GM12878 (cell line): ENCODE data around the gene CCL4L2. TPM values are rescaled to one million over a fixed set of nuclear protein-coding genes. Genes with fewer than 3 reads are reported as not detected.

Source experiments
- ATAC-seq: fragments of 200-7000 bp; cut with Tn5 transposase; 3 replicates; pipeline ENCODE4 v1.9.1; 2020; ENCODE audit warnings: mild to moderate bottlenecking, moderate library complexity
- BruUV-seq: library from RNA; stranded (reverse); fragments of 400-500 nt; replicated peaks from 2 replicates; lab custom pipeline; 2021; lab: Mats Ljungman, UMichigan
- CTCF ChIA-PET: fragments of 300-600 bp; sonication (Branson Sonifier 250); formaldehyde crosslinking; extraction: SDS; loops from one replicate; lab custom pipeline; 2021; ENCODE audit warnings: inconsistent platforms; lab: Yijun Ruan, JAX
- POLR2A ChIA-PET: fragments of 350-600 bp; formaldehyde crosslinking; extraction: SDS; loops from one replicate; lab custom pipeline; 2021; ENCODE audit warnings: inconsistent platforms; lab: Charles Lee
- RAD21 ChIA-PET: fragments of 300-600 bp; sonication (Branson Sonifier 250); formaldehyde crosslinking; loops from one replicate; lab custom pipeline; 2023; ENCODE audit warnings: antibody characterized with exemption; ENCODE audit not compliant: unreplicated experiment; lab: Charles Lee
- SMC1A ChIA-PET: fragments of 300-600 bp; sonication (Branson Sonifier 250); formaldehyde crosslinking; loops from one replicate; lab custom pipeline; 2023; ENCODE audit not compliant: unreplicated experiment, uncharacterized antibody; lab: Charles Lee
- DNase-seq: peaks from one replicate; pipeline ENCODE4 v3.0.0-alpha.2; 2011; ENCODE audit warnings: low read depth, low spot score
- FAIRE-seq: peaks from 3 replicates; lab custom pipeline; 2011; peaks lifted over from hg19 to GRCh38; lab: Jason Lieb, UNC
- H2AFZ ChIP-seq: 2 replicates; pipeline ENCODE4 v1.6.0; 2011; ENCODE audit warnings: low read depth, low read length, control low read depth; ENCODE audit not compliant: control insufficient read depth
- H3K27ac ChIP-seq: 2 replicates; pipeline ENCODE4 v1.5.1; 2011; ENCODE audit warnings: control low read depth; ENCODE audit not compliant: control insufficient read depth, insufficient read depth
- H3K27me3 ChIP-seq, 2 experiments: replicated peaks in 1 of 2; 2 replicates each; pipeline versions ENCODE4 v1.6.0 to v1.6.1; 2011; ENCODE audit warnings: low read length in 1 of 2; ENCODE audit not compliant: control insufficient read depth in 2 of 2, insufficient read depth in 2 of 2
- H3K36me3 ChIP-seq, 2 experiments: 2 replicates each; pipeline ENCODE4 v1.5.1; 2011; ENCODE audit warnings: low read length in 1 of 2; ENCODE audit not compliant: control insufficient read depth in 2 of 2, insufficient read depth in 2 of 2
- H3K4me1 ChIP-seq: 2 replicates; pipeline ENCODE4 v1.6.1; 2011; ENCODE audit warnings: mild to moderate bottlenecking, low read length, moderate library complexity, mixed read lengths; ENCODE audit not compliant: control insufficient read depth, insufficient read depth
- H3K4me2 ChIP-seq: 2 replicates; pipeline ENCODE4 v1.6.0; 2011; ENCODE audit warnings: control low read depth; ENCODE audit not compliant: control insufficient read depth, insufficient read depth
- H3K4me3 ChIP-seq: fragments of 200-600 bp; sonication (generic); 2 replicates; pipeline ENCODE4 v1.5.1; 2016
- H3K79me2 ChIP-seq: 2 replicates; pipeline ENCODE4 v1.6.0; 2011; ENCODE audit warnings: low read length; ENCODE audit not compliant: control insufficient read depth, insufficient read depth
- H3K9ac ChIP-seq: 2 replicates; pipeline ENCODE4 v1.8.0; 2011; ENCODE audit warnings: low read length, control low read depth, mixed read lengths; ENCODE audit not compliant: control insufficient read depth, insufficient read depth
- H3K9me3 ChIP-seq: replicated peaks from 3 replicates; pipeline ENCODE4 v1.5.1; 2011; ENCODE audit warnings: mild to moderate bottlenecking, low read length; ENCODE audit not compliant: control insufficient read depth, insufficient read depth
- H4K20me1 ChIP-seq: 2 replicates; pipeline ENCODE4 v1.6.0; 2011; ENCODE audit not compliant: control insufficient read depth, insufficient read depth
- ASH2L ChIP-seq: fragments of 300-600, 200-600 bp; sonication (generic); IDR thresholded peaks from 2 replicates; pipeline ENCODE4 v1.6.1; 2017; ENCODE audit warnings: low read depth, mild to moderate bottlenecking, borderline replicate concordance
- BHLHE40 ChIP-seq, 2 experiments: fragments of 450-650 bp in 1 of 2; IDR thresholded peaks; 2 replicates each; pipeline ENCODE4 v1.6.1; 2011 to 2017; ENCODE audit warnings: low read depth in 2 of 2, borderline replicate concordance in 1 of 2, improper control_type of control experiment in 1 of 2, low read length in 1 of 2, mild to moderate bottlenecking in 1 of 2
- BMI1 ChIP-seq: fragments of 450-650 bp; IDR thresholded peaks from 2 replicates; pipeline ENCODE4 v1.6.1; 2016; ENCODE audit warnings: mild to moderate bottlenecking, moderate library complexity, borderline replicate concordance
- CBX5 ChIP-seq: sonication (generic); IDR thresholded peaks from 2 replicates; pipeline ENCODE4 v1.6.1; 2016; ENCODE audit warnings: low read depth, moderate library complexity, mild to moderate bottlenecking, inconsistent platforms
- CREB1 ChIP-seq: IDR thresholded peaks from 2 replicates; pipeline ENCODE4 v1.6.1; 2012; ENCODE audit warnings: low read depth, mild to moderate bottlenecking, inconsistent platforms
- E2F8 ChIP-seq: fragments of 450-650 bp; IDR thresholded peaks from 2 replicates; pipeline ENCODE4 v1.6.1; 2018; ENCODE audit warnings: mild to moderate bottlenecking, low read depth, moderate library complexity; ENCODE audit not compliant: partially characterized antibody
- ETV6 ChIP-seq, 2 experiments: fragments of 450-650 bp in 1 of 2; IDR thresholded peaks in 1 of 2; conservative IDR thresholded peaks in 1 of 2; 2 replicates each; pipeline ENCODE4 v1.6.1; 2014; ENCODE audit warnings: antibody characterized with exemption in 1 of 2, borderline replicate concordance in 1 of 2, low read depth in 1 of 2, mild to moderate bottlenecking in 1 of 2, moderate library complexity in 1 of 2
- NFYA ChIP-seq: IDR thresholded peaks from 2 replicates; pipeline ENCODE4 v1.6.1; 2011; ENCODE audit warnings: low read depth, mild to moderate bottlenecking, low read length, improper control_type of control experiment, borderline replicate concordance
- NKRF ChIP-seq: fragments of 450-650 bp; conservative IDR thresholded peaks from 2 replicates; pipeline ENCODE4 v1.6.1; 2017; ENCODE audit warnings: mild to moderate bottlenecking, moderate library complexity
- NRF1 ChIP-seq: conservative IDR thresholded peaks from 2 replicates; pipeline ENCODE4 v1.6.1; 2011; ENCODE audit warnings: mild to moderate bottlenecking, low read depth, low read length, improper control_type of control experiment
- RBBP5 ChIP-seq: fragments of 200-600 bp; sonication (generic); conservative IDR thresholded peaks from 2 replicates; pipeline ENCODE4 v1.6.1; 2016
- RELB ChIP-seq: fragments of 450-650 bp; IDR thresholded peaks from 2 replicates; pipeline ENCODE4 v1.6.1; 2017; ENCODE audit warnings: low read depth, mild to moderate bottlenecking, moderate library complexity
- ZNF24 ChIP-seq: fragments of 450-650 bp; IDR thresholded peaks from 2 replicates; pipeline ENCODE4 v1.6.1; 2017; ENCODE audit warnings: antibody characterized with exemption, mild to moderate bottlenecking
- ZNF687 ChIP-seq: fragments of 450-650 bp; IDR thresholded peaks from 2 replicates; pipeline ENCODE4 v1.6.1; 2017; ENCODE audit warnings: mild to moderate bottlenecking, moderate library complexity
- WGBS: methylation state at CpG from one replicate; pipeline ENCODE4 v1.1.6; 2016; ENCODE audit warnings: low lambda C conversion rate; ENCODE audit not compliant: insufficient replicate concordance, insufficient coverage; ENCODE audit errors: missing lambda C conversion rate; 5-methylcytosine and 5-hydroxymethylcytosine counted together
- in situ Hi-C: fragments of 300-500 bp; cut with MboI; formaldehyde crosslinking; loops from 9 replicates; pipeline ENCODE4 v1.14.3; 2018; ENCODE audit warnings: mixed read lengths
- intact Hi-C: fragments of 100-400 bp; cut with micrococcal nuclease; formaldehyde crosslinking; loops from one replicate; pipeline ENCODE4 v1.14.2; 2022; ENCODE audit not compliant: unreplicated experiment
- polyA plus RNA-seq, 11 experiments: library from polyadenylated mRNA; depleted of rRNA in 4 of 11; unstranded in 6 of 11; stranded (reverse) in 5 of 11; fragments of >200 nt; fragmentation: Nextera tagmentation in 4 of 11; fragmentation: Illumina TruSeq in 1 of 11; extraction: Ambion mirVana in 4 of 11; extraction: Trizol in 1 of 11; gene quantifications; 1 replicate in 1 of 11; 2 replicates in 10 of 11; pipeline versions ENCODE4 v1.2.1 to v1.2.3, GENCODE V29; 2011 to 2016; ENCODE audit warnings: inconsistent platforms in 2 of 11, missing spikeins in 2 of 11, low read depth in 1 of 11
- total RNA-seq, 4 experiments: library from RNA; depleted of rRNA in 3 of 4; stranded (reverse); fragments of >200 nt in 3 of 4; fragmentation: Illumina TruSeq in 1 of 4; extraction: Trizol in 1 of 4; gene quantifications; 2 replicates each; pipeline versions ENCODE4 v1.2.1 to v1.2.3, GENCODE V29; 2013 to 2021

Gene CCL4L2
- total and polyA plus RNA-seq, 10 of the 15 experiments (the other 5 are each of a cell fraction or from before 2014, with no cell fraction given), result 2.3 to 275 (median 14.5) TPM

GRCh38 chr17:36212272-36212605, 1.4 kb downstream of the CCL4L2 start:
- H3K27me3 ChIP-seq, result no peaks in the 10 kb centered on the region
- H3K9ac ChIP-seq, result no peak overlapping the region
- H3K27ac ChIP-seq, result no peak overlapping the region
- no peaks in the 10 kb centered on the region for H3K36me3 ChIP-seq
- BruUV-seq, result no TSS peak
- CTCF ChIA-PET, result no interaction called here
- 50% methylated on average over 2 of the region's 4 CpGs for WGBS
- TF ChIP-seq NKRF, result no peak
- no peak for TF ChIP-seq BMI1
- TF ChIP-seq ASH2L, result no peak
- TF ChIP-seq RBBP5, result no peak
- TF ChIP-seq ZNF24, result no peak
- TF ChIP-seq RELB, result no peak
- TF ChIP-seq NFYA, result no peak
- TF ChIP-seq BHLHE40 (IDR thresholded peaks at IDR 0.05; ENCODE audit: borderline replicate concordance in 1 of 2, low read depth in 2 of 2, low read length in 1 of 2), result no peak
- TF ChIP-seq ZNF687, result no peak
- TF ChIP-seq E2F8, result no peak
- TF ChIP-seq CBX5, result no peak
- no peak for TF ChIP-seq NRF1
- no peak for TF ChIP-seq CREB1
- TF ChIP-seq ETV6 (conservative IDR thresholded peaks at IDR 0.05 in 1 of 2, IDR thresholded peaks at IDR 0.05 in 1 of 2; ENCODE audit: borderline replicate concordance in 1 of 2, low read depth in 1 of 2), result no peak
- TF ChIP-seq, all 136 proteins: peak for 0
- no peaks in the 10 kb centered on the region for H3K79me2 ChIP-seq
- FAIRE-seq (no peak), ATAC-seq (no peak), DNase-seq (no peak)
- ChIA-PET POLR2A (interaction anchor here (0.6 to 0.8 kb wide), 2 partner anchors 20 to 66 kb away, joined by 3 to 5 read pairs; no protein-coding TSS in a partner anchor), SMC1A (no interaction called here), RAD21 (no interaction called here)
- no peaks in the 10 kb centered on the region; the same call in 2 of the 3 replicates for H3K9me3 ChIP-seq
- no peak overlapping the region for H2AFZ ChIP-seq
- H3K4me2 ChIP-seq, result peak overlapping the region; percentile 13; the same call in 1 of the 2 replicates
- in situ Hi-C loops, result no loop called here
- H3K4me1 ChIP-seq, result peaks cover 6% of the 10 kb centered on the region
- intact Hi-C loops, result no loop called here
- no peaks in the 10 kb centered on the region for H4K20me1 ChIP-seq
- H3K4me3 ChIP-seq, result no peak overlapping the region
